Spleen (tissue), 11 donors: ENCODE data around the gene IL12RB2. TPM values are rescaled to one million over a fixed set of nuclear protein-coding genes. Genes with fewer than 3 reads are reported as not detected.

Experiments used
- DNase-seq: peaks from one replicate; pipeline ENCODE4 v3.0.0-alpha.2; 2020
- H3K27ac ChIP-seq, 8 donors: fragments of 200-600 bp; sonication (generic) in 7 of 8; 1 replicate in 4 of 8; 2 replicates in 4 of 8; pipeline versions ENCODE4 v1.5.0 to v1.8.0; 2016 to 2021; ENCODE audit warnings: inconsistent platforms in 4 of 8, mild to moderate bottlenecking in 4 of 8, moderate library complexity in 1 of 8
- H3K27me3 ChIP-seq, 7 donors: fragments of 200-600 bp; sonication (generic) in 6 of 7; replicated peaks in 1 of 7; 1 replicate in 4 of 7; 2 replicates in 3 of 7; pipeline versions ENCODE4 v1.5.0 to v1.8.0; 2016 to 2021; ENCODE audit warnings: inconsistent platforms in 3 of 7, mild to moderate bottlenecking in 1 of 7
- H3K36me3 ChIP-seq, 6 donors: fragments of 200-600 bp; sonication (generic) in 5 of 6; 1 replicate in 4 of 6; 2 replicates in 2 of 6; pipeline versions ENCODE4 v1.5.0 to v1.8.0; 2016 to 2021; ENCODE audit warnings: inconsistent platforms in 2 of 6
- H3K4me1 ChIP-seq, 6 donors: fragments of 200-600 bp; sonication (generic) in 5 of 6; 1 replicate in 3 of 6; 2 replicates in 3 of 6; pipeline versions ENCODE4 v1.5.0 to v1.8.0; 2016 to 2021; ENCODE audit warnings: inconsistent platforms in 3 of 6
- H3K4me3 ChIP-seq, 8 donors: fragments of 200-600 bp; sonication (generic) in 7 of 8; 1 replicate in 4 of 8; 2 replicates in 4 of 8; pipeline versions ENCODE4 v1.5.0 to v1.8.0; 2016 to 2021; ENCODE audit warnings: inconsistent platforms in 4 of 8, mild to moderate bottlenecking in 4 of 8, moderate library complexity in 2 of 8
- H3K9me3 ChIP-seq, 8 donors: fragments of 200-600 bp; sonication (generic) in 7 of 8; 1 replicate in 4 of 8; 2 replicates in 4 of 8; pipeline versions ENCODE4 v1.5.0 to v1.8.0; 2016 to 2021; ENCODE audit warnings: inconsistent platforms in 4 of 8
- CTCF ChIP-seq, 11 experiments: fragments of 200-600 bp in 7 of 11; fragments of 450-650 bp in 4 of 11; sonication (generic) in 4 of 11; IDR thresholded peaks in 8 of 11; conservative IDR thresholded peaks in 3 of 11; 1 replicate in 7 of 11; 2 replicates in 4 of 11; pipeline versions ENCODE4 v1.4.0 to v1.8.0; 2016 to 2021; ENCODE audit warnings: antibody characterized with exemption in 11 of 11, inconsistent platforms in 4 of 11, mild to moderate bottlenecking in 1 of 11
- POLR2A ChIP-seq, 3 donors: fragments of 450-650 bp; IDR thresholded peaks; one replicate each; pipeline ENCODE4 v1.5.1; 2017; ENCODE audit warnings: antibody characterized with exemption in 3 of 3, mild to moderate bottlenecking in 1 of 3
- POLR2AphosphoS5 ChIP-seq, 3 donors: sonication (generic); formaldehyde crosslinking; IDR thresholded peaks; one replicate each; pipeline ENCODE4 v1.5.1; 2017; ENCODE audit warnings: antibody characterized with exemption in 3 of 3
- WGBS, 5 donors: extraction: QIAGEN DNeasy Blood & Tissue Kit in 3 of 5; methylation state at CpG; one replicate each; pipeline versions ENCODE4 v1.1.5 to v1.1.7; 2013 to 2018; 5-methylcytosine and 5-hydroxymethylcytosine counted together
- intact Hi-C: fragments of 100-400 bp; cut with DNase I; formaldehyde crosslinking; loops from one replicate; pipeline ENCODE4 v1.15.0; 2023; ENCODE audit warnings: low total_unique reads
- polyA plus RNA-seq, 3 donors: library from polyadenylated mRNA; stranded (reverse); fragments of 200-250 nt; gene quantifications; one replicate each; pipeline ENCODE4 v1.2.1, GENCODE V29; 2013
- total RNA-seq, 7 donors: library from RNA; depleted of rRNA in 3 of 7; stranded (reverse); fragments of >200 nt in 3 of 7; fragmentation: NEBNext Ultra II Directional in 4 of 7; extraction: Animal tissue kit (Norgen Biotek cat#: 25700) in 4 of 7; gene quantifications; one replicate each; pipeline versions ENCODE4 v1.1.0 to v1.2.1, GENCODE V29; 2016 to 2021
- donor health status: healthy with polysubstance abuse.
- donor health status: DM: no; HTN: no; CAD: no; lungs with moderate emphysema.
- donor health status: DM: no; HTN: no; CAD: no.
- donor health status: Bipolar disorder and iron deficiency.
- donor health status: healthy.
- donor health status: DM: no; HTN: no; CAD: no.
- donor health status: DM: yes; HTN: yes; CAD: no.

IL12RB2 gene
- total and polyA plus RNA-seq, 10 donors = 0.17 to 6.0 (median 1.9) TPM

DNA sequence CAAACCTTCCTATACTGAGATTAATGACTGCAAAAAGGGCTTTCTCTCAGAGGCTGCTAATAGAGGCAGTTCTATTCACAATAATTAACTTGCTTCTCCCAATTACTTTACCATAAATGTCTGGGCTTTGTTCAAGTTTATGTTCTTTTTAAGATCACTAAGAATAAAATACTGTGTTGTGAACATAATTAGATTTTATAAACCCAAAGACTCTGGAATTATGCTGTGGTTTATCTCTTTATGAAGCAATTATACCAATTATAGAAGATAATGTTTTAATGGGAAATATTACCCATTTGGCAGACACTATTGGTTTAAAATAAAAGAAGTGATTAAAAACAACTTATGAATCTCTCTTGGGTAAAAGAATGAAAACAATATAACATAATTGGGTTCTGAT, 43.5 kb upstream of the IL12RB2 start:
- intact Hi-C loops = no loop called here
- Histone ChIP-seq H3K27ac (peak overlapping the region in 1 of 8 donors; percentile 27), H3K9me3 (no peaks in the 10 kb centered on the region), H3K4me3 (no peak overlapping the region), H3K27me3 (no peaks in the 10 kb centered on the region), H3K4me1 (peaks cover 0 to 22% (median 11%) of the 10 kb centered on the region in 6 donors), H3K36me3 (no peaks in the 10 kb centered on the region)
- no peak for TF ChIP-seq POLR2AphosphoS5 (IDR thresholded peaks at IDR 0.05)
- TF ChIP-seq CTCF (IDR thresholded peaks at IDR 0.05 in 8 of 11, conservative IDR thresholded peaks at IDR 0.05 in 3 of 11) = no peak
- TF ChIP-seq POLR2A (IDR thresholded peaks at IDR 0.05) = no peak
- DNase-seq = no peak

DNA sequence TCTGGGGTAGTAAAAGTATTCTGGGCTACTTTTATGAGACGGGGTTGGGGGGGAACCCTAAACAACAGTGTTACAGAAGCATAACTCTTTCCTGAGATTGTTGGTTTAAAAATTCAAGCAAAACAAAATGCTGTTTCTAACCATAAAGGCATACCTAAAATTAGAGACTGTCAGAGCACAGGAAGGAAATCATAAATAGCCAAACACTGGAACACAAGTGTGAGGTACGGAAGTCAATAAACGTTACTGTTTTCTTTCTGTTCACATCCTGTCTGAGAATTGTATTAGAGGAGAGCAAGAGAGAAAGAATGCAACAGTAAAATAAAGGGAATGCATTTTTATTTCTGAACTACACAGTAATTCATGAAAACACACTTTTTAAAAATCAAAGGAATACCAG, 42.8 kb upstream of the IL12RB2 start:
- H3K4me3 ChIP-seq = no peak overlapping the region
- H3K36me3 ChIP-seq = no peaks in the 10 kb centered on the region
- peaks cover 0 to 22% (median 11%) of the 10 kb centered on the region in 6 donors for H3K4me1 ChIP-seq
- no peaks in the 10 kb centered on the region for H3K27me3 ChIP-seq
- intact Hi-C loops = no loop called here
- peak overlapping the region in 3 of 8 donors; percentile 16 to 50 (median 20) for H3K27ac ChIP-seq
- TF ChIP-seq POLR2A (IDR thresholded peaks at IDR 0.05) = no peak
- WGBS, 5 donors = 12 to 25% (median 15%) methylated on average over 3 of the region's 3 CpGs
- DNase-seq = no peak
- no peaks in the 10 kb centered on the region for H3K9me3 ChIP-seq

DNA sequence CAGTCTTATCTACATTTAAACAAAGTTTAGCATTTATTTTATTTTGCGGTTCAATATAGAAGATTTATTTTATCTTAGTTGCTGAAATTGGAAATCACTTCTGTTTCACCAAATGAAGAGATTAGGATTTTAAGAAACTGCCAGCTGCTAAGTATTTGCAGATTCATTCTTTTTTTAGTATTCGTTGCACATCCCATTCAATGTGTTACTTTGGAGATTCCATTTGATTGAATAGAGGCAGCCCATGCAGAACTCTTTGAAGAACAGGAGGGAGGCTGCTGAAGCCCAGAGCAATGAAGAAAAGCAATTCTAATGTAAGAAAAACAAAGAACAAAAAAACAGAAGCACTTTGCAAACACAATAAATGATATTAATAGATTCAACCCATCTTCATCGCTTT, 38.6 kb upstream of the IL12RB2 start:
- no peaks in the 10 kb centered on the region for H3K27me3 ChIP-seq
- TF ChIP-seq POLR2A (IDR thresholded peaks at IDR 0.05) (no peak), CTCF (IDR thresholded peaks at IDR 0.05 in 8 of 11, conservative IDR thresholded peaks at IDR 0.05 in 3 of 11) (no peak), POLR2AphosphoS5 (IDR thresholded peaks at IDR 0.05) (no peak)
- H3K27ac ChIP-seq = no peak overlapping the region
- H3K4me1 ChIP-seq = peaks cover 0 to 15% (median 11%) of the 10 kb centered on the region in 6 donors
- H3K4me3 ChIP-seq = no peak overlapping the region
- intact Hi-C loops = no loop called here
- WGBS, 5 donors = 91 to 97% (median 94%) methylated on average over 3 of the region's 3 CpGs
- no peaks in the 10 kb centered on the region for H3K36me3 ChIP-seq
- H3K9me3 ChIP-seq = peaks cover 0 to 11% (median 4%) of the 10 kb centered on the region in 8 donors
- no peak for DNase-seq

DNA sequence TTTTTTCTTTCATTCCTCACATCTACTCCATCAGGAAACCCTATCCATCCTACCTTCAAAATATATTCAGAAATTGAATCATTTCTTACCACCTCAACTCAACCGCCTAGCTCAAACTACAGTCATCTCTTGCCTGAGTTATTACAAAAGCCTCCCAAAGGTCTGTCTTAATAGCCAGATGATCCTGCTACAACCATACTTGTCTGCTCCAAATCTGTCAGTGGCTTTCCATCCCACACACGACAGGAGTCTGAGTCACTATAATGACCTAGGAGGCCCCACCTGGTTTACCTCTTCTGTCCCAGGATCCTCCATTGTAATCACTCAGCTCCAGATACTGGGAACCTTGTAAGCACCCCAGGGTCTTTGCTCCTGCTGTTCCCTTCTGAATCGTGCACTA, 37.1 kb upstream of the IL12RB2 start:
- H3K4me1 ChIP-seq = peaks cover 0 to 2% (median 0%) of the 10 kb centered on the region in 6 donors
- no peak for TF ChIP-seq POLR2A (IDR thresholded peaks at IDR 0.05)
- TF ChIP-seq CTCF (IDR thresholded peaks at IDR 0.05 in 8 of 11, conservative IDR thresholded peaks at IDR 0.05 in 3 of 11) = no peak
- TF ChIP-seq POLR2AphosphoS5 (IDR thresholded peaks at IDR 0.05) = no peak
- no peaks in the 10 kb centered on the region for H3K27me3 ChIP-seq
- WGBS, 5 donors = 85 to 94% (median 91%) methylated on average over 3 of the region's 3 CpGs
- no peaks in the 10 kb centered on the region for H3K36me3 ChIP-seq
- intact Hi-C loops = no loop called here
- H3K9me3 ChIP-seq = peaks cover 0 to 11% (median 4%) of the 10 kb centered on the region in 8 donors
- no peak overlapping the region for H3K4me3 ChIP-seq
- H3K27ac ChIP-seq = no peak overlapping the region
- no peak for DNase-seq

DNA sequence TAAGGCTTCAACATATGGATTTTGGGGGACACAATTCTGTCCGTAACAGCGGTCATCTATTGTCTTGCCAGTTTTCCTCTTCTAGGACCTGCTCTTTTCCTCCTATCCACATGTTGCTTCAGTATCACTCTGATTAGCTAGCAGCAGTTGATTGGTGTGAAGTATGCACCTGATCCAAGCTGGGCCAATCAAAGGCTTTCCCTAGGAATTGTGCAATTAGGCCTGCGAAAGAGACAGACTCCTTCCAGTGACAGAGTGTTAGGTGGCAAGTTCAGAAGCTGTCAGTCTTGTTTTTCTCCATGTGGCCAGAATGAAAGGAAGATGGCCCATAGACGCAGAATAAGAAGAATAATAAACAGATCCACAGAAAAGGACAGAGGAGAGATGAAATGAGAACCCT, 34.1 kb upstream of the IL12RB2 start:
- no peak overlapping the region for H3K4me3 ChIP-seq
- no peaks in the 10 kb centered on the region for H3K27me3 ChIP-seq
- intact Hi-C loops = no loop called here
- no peaks in the 10 kb centered on the region for H3K4me1 ChIP-seq
- no peaks in the 10 kb centered on the region for H3K36me3 ChIP-seq
- no peak overlapping the region for H3K27ac ChIP-seq
- 83 to 93% (median 90%) methylated on average over 4 of the region's 4 CpGs for WGBS, 5 donors
- TF ChIP-seq POLR2A (IDR thresholded peaks at IDR 0.05) (no peak), POLR2AphosphoS5 (IDR thresholded peaks at IDR 0.05) (no peak), CTCF (IDR thresholded peaks at IDR 0.05 in 8 of 11, conservative IDR thresholded peaks at IDR 0.05 in 3 of 11) (no peak)
- no peak for DNase-seq
- H3K9me3 ChIP-seq = peaks cover 0 to 19% (median 4%) of the 10 kb centered on the region in 8 donors
